ENCODE results near the gene LYZL4.

DNA sequence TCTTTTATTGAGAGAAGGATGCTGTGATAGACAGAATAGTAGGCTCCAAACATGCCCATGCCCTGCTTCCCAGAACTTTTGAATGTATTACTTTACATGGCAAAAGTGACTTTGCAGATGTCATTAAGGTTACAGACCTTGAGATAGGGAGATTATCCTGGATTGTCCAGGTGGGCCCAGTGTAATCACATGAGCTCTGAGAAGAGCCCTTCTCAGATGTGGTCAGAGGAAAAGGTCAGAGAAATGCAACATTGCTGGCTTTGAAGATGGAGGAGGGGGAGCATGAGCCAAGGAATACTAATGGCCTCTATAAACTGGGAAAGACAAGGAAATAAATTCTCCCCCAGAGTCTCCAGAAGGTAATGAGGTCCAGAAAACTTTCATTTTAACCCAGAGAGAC is 45.8 kb upstream of the LYZL4 start:
- TF ChIP-seq POLR2AphosphoS5 (IDR thresholded peaks at IDR 0.05; ENCODE audit: low read length) = no peak
- TF ChIP-seq, protein P1, sequence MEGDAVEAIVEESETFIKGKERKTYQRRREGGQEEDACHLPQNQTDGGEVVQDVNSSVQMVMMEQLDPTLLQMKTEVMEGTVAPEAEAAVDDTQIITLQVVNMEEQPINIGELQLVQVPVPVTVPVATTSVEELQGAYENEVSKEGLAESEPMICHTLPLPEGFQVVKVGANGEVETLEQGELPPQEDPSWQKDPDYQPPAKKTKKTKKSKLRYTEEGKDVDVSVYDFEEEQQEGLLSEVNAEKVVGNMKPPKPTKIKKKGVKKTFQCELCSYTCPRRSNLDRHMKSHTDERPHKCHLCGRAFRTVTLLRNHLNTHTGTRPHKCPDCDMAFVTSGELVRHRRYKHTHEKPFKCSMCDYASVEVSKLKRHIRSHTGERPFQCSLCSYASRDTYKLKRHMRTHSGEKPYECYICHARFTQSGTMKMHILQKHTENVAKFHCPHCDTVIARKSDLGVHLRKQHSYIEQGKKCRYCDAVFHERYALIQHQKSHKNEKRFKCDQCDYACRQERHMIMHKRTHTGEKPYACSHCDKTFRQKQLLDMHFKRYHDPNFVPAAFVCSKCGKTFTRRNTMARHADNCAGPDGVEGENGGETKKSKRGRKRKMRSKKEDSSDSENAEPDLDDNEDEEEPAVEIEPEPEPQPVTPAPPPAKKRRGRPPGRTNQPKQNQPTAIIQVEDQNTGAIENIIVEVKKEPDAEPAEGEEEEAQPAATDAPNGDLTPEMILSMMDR (IDR thresholded peaks at IDR 0.05 in 2 of 3, conservative IDR thresholded peaks at IDR 0.05 in 1 of 3; ENCODE audit: control insufficient read depth in 2 of 3, extremely low read depth in 1 of 3, insufficient read depth in 1 of 3, low read depth in 3 of 3, low read length in 3 of 3) = no peak
- no peak for TF ChIP-seq ZNF24 (IDR thresholded peaks at IDR 0.05)
- TF ChIP-seq TAF1 (IDR thresholded peaks at IDR 0.05; ENCODE audit: borderline replicate concordance, low read depth, low read length) = no peak
- TF ChIP-seq, protein P2, sequence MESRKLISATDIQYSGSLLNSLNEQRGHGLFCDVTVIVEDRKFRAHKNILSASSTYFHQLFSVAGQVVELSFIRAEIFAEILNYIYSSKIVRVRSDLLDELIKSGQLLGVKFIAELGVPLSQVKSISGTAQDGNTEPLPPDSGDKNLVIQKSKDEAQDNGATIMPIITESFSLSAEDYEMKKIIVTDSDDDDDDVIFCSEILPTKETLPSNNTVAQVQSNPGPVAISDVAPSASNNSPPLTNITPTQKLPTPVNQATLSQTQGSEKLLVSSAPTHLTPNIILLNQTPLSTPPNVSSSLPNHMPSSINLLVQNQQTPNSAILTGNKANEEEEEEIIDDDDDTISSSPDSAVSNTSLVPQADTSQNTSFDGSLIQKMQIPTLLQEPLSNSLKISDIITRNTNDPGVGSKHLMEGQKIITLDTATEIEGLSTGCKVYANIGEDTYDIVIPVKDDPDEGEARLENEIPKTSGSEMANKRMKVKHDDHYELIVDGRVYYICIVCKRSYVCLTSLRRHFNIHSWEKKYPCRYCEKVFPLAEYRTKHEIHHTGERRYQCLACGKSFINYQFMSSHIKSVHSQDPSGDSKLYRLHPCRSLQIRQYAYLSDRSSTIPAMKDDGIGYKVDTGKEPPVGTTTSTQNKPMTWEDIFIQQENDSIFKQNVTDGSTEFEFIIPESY (IDR thresholded peaks at IDR 0.05) = no peak
- no peak for TF ChIP-seq EZH2 (IDR thresholded peaks at IDR 0.05; ENCODE audit: borderline replicate concordance, control insufficient read depth, low read depth, low read length)

All from GM12878 (cell line).